ENCODE results near the gene ZNF662.

GRCh38 chr3:42960786-42961185 lies 54.8 kb downstream of the ZNF662 start:
- TF ChIP-seq ZFP30 (CRISPR knock-in tag; IDR thresholded peaks at IDR 0.05) = no peak
- TF ChIP-seq, protein P1, sequence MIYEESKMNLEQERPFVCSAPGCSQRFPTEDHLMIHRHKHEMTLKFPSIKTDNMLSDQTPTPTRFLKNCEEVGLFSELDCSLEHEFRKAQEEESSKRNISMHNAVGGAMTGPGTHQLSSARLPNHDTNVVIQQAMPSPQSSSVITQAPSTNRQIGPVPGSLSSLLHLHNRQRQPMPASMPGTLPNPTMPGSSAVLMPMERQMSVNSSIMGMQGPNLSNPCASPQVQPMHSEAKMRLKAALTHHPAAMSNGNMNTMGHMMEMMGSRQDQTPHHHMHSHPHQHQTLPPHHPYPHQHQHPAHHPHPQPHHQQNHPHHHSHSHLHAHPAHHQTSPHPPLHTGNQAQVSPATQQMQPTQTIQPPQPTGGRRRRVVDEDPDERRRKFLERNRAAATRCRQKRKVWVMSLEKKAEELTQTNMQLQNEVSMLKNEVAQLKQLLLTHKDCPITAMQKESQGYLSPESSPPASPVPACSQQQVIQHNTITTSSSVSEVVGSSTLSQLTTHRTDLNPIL (CRISPR knock-in tag; IDR thresholded peaks at IDR 0.05; ENCODE audit: low read depth) = no peak
- no peak for TF ChIP-seq ARNTL (CRISPR knock-in tag; IDR thresholded peaks at IDR 0.05; ENCODE audit: borderline replicate concordance, low read depth)

Measured in SK-N-SH treated with all-trans-retinoic acid at 6 μM for 48 hours (cell line).